ENCODE measurements around the gene PLEKHM3.
"Not testable (repeated sequence)": the region's sequence is repeated elsewhere in the genome, so short reads cannot be mapped to it uniquely, and the experiment has no call there.

Gene PLEKHM3

GRCh38 chr2:208033701-208034502, 8.6 kb upstream of the PLEKHM3 start:
- no peak overlapping the region for H3K27ac ChIP-seq (ENCODE audit: low read depth, low read length)
- H3K9ac ChIP-seq (ENCODE audit: low read length): no peak overlapping the region
- no peak overlapping the region for H3K4me3 ChIP-seq (ENCODE audit: low read depth in 1 of 2, low read length in 2 of 2)
- no peaks in the 10 kb centered on the region for H3K9me3 ChIP-seq (ENCODE audit: low read length)
- H3K4me1 ChIP-seq (ENCODE audit: insufficient read depth, low read length): no peaks in the 10 kb centered on the region
- no peaks in the 10 kb centered on the region for H3K36me3 ChIP-seq (ENCODE audit: insufficient read depth, low read length)
- no peaks in the 10 kb centered on the region for H3K27me3 ChIP-seq (ENCODE audit: control insufficient read depth in 1 of 2, insufficient read depth in 2 of 2, low read length in 2 of 2)

DNA sequence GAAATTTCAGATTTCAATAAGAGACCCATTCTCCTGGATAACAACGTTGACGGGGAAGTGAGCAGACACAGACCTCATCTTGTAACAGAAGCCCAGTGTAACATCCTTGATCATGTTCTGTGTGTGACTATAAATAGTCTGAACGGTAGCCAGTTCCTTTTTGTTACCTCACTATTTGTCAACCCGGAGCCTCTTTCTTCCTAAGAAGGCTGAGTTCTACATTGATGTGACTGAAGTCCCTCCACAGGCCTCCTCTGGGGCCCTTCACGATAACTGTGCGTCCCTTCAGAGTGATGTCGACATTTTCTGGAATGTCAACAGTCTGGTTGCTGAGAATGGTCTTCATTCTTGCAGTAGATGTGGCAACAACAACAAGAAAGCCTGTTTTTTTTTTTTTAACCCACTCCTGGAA, 6.3 kb upstream of the PLEKHM3 start:
- Histone ChIP-seq H3K4me1 (ENCODE audit: insufficient read depth, low read length) (no peaks in the 10 kb centered on the region), H3K27me3 (ENCODE audit: control insufficient read depth in 1 of 2, insufficient read depth in 2 of 2, low read length in 2 of 2) (no peaks in the 10 kb centered on the region), H3K9me3 (ENCODE audit: low read length) (no peaks in the 10 kb centered on the region), H3K36me3 (ENCODE audit: insufficient read depth, low read length) (no peaks in the 10 kb centered on the region), H3K4me3 (ENCODE audit: low read depth in 1 of 2, low read length in 2 of 2) (no peak overlapping the region), H3K27ac (ENCODE audit: low read depth, low read length) (no peak overlapping the region), H3K9ac (ENCODE audit: low read length) (no peak overlapping the region)

- Histone ChIP-seq H3K4me1 (ENCODE audit: insufficient read depth, low read length) (peaks cover 4% of the 10 kb centered on the region), H3K27ac (ENCODE audit: low read depth, low read length) (peak overlapping the region; percentile 77), H3K4me3 (ENCODE audit: low read depth in 1 of 2, low read length in 2 of 2) (peak overlapping the region; percentile 59 to 100), H3K36me3 (ENCODE audit: insufficient read depth, low read length) (no peaks in the 10 kb centered on the region), H3K9me3 (ENCODE audit: low read length) (no peaks in the 10 kb centered on the region), H3K27me3 (ENCODE audit: control insufficient read depth in 1 of 2, insufficient read depth in 2 of 2, low read length in 2 of 2) (no peaks in the 10 kb centered on the region), H3K9ac (ENCODE audit: low read length) (peak overlapping the region; percentile 89)
Measured at GRCh38 chr2:208025814-208026184, 472 bp upstream of the PLEKHM3 start.

- H3K9me3 ChIP-seq (ENCODE audit: low read length): no peaks in the 10 kb centered on the region
- no peak overlapping the region for H3K9ac ChIP-seq (ENCODE audit: low read length)
- H3K27ac ChIP-seq (ENCODE audit: low read depth, low read length): no peak overlapping the region
- no peaks in the 10 kb centered on the region for H3K27me3 ChIP-seq (ENCODE audit: control insufficient read depth in 1 of 2, insufficient read depth in 2 of 2, low read length in 2 of 2)
- no peaks in the 10 kb centered on the region for H3K36me3 ChIP-seq (ENCODE audit: insufficient read depth, low read length)
- peaks cover 4% of the 10 kb centered on the region for H3K4me1 ChIP-seq (ENCODE audit: insufficient read depth, low read length)
- H3K4me3 ChIP-seq (ENCODE audit: low read depth in 1 of 2, low read length in 2 of 2): no peak overlapping the region
Measured at GRCh38 chr2:208024091-208024490, 1.2 kb downstream of the PLEKHM3 start.

GRCh38 chr2:208020253-208020652, 5.1 kb downstream of the PLEKHM3 start:
- H3K36me3 ChIP-seq (ENCODE audit: insufficient read depth, low read length): no peaks in the 10 kb centered on the region
- no peaks in the 10 kb centered on the region for H3K9me3 ChIP-seq (ENCODE audit: low read length)
- no peaks in the 10 kb centered on the region for H3K27me3 ChIP-seq (ENCODE audit: control insufficient read depth in 1 of 2, insufficient read depth in 2 of 2, low read length in 2 of 2)
- no peak overlapping the region for H3K9ac ChIP-seq (ENCODE audit: low read length)
- no peak overlapping the region for H3K4me3 ChIP-seq (ENCODE audit: low read depth in 1 of 2, low read length in 2 of 2)
- no peak overlapping the region for H3K27ac ChIP-seq (ENCODE audit: low read depth, low read length)
- peaks cover 4% of the 10 kb centered on the region for H3K4me1 ChIP-seq (ENCODE audit: insufficient read depth, low read length)

DNA sequence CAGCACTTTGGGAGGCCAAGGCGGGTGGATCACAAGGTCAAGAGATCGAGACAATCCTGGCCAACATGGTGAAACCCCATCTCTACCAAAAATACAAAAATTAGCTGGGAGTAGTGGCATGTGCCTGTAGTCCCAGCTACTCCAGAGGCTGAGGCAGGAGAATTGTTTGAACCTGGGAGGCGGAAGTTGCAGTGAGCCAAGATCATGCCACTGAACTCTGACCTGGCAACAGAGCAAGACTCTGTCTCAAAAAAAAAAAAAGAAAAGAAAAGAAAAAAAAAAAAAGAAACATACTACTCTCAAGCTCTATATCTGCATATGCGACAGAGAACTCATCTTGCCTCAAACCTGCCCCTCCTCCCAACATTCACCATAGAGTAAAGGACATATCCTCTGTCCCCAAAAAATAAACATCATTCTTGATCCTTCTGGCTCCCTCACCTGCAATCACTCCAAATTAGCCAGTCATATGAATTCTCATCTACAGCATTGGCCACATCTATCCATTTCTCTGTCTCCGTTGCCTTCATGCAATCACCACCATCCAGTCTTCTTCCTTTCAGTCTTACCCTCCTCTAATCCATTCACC, 7.1 kb downstream of the PLEKHM3 start:
- H3K9me3 ChIP-seq (ENCODE audit: low read length); H3K27ac ChIP-seq (ENCODE audit: low read depth, low read length); H3K9ac ChIP-seq (ENCODE audit: low read length); H3K4me3 ChIP-seq (ENCODE audit: low read depth in 1 of 2, low read length in 2 of 2); H3K36me3 ChIP-seq (ENCODE audit: insufficient read depth, low read length); H3K4me1 ChIP-seq (ENCODE audit: insufficient read depth, low read length); H3K27me3 ChIP-seq (ENCODE audit: control insufficient read depth in 1 of 2, insufficient read depth in 2 of 2, low read length in 2 of 2): not testable (repeated sequence)

GRCh38 chr2:208017721-208018120, 7.6 kb downstream of the PLEKHM3 start:
- H3K27ac ChIP-seq (ENCODE audit: low read depth, low read length): no peak overlapping the region
- no peaks in the 10 kb centered on the region for H3K36me3 ChIP-seq (ENCODE audit: insufficient read depth, low read length)
- H3K27me3 ChIP-seq (ENCODE audit: control insufficient read depth in 1 of 2, insufficient read depth in 2 of 2, low read length in 2 of 2): no peaks in the 10 kb centered on the region
- H3K9me3 ChIP-seq (ENCODE audit: low read length): no peaks in the 10 kb centered on the region
- H3K9ac ChIP-seq (ENCODE audit: low read length): no peak overlapping the region
- H3K4me1 ChIP-seq (ENCODE audit: insufficient read depth, low read length): no peaks in the 10 kb centered on the region
- H3K4me3 ChIP-seq (ENCODE audit: low read depth in 1 of 2, low read length in 2 of 2): no peak overlapping the region

DNA sequence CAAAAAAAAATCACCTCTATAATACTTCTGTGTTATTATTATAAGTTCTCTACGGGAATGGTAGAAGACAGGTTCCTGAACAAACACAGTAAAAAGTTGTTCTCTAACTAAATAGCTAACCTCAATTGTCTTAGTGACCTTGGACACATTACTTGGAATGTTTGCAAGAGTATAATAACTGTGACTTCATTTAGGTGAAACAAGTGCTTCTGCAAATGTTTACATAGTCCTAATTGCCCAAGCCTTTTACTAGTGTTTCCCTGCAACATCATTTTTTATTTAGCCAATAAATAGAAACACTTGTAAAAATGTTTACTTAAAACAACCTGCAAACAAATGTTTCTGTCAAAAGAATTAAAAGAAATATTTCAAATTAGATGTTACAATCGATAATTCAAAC, 9.9 kb downstream of the PLEKHM3 start:
- H3K4me3 ChIP-seq (ENCODE audit: low read depth in 1 of 2, low read length in 2 of 2): no peak overlapping the region
- H3K4me1 ChIP-seq (ENCODE audit: insufficient read depth, low read length): no peaks in the 10 kb centered on the region
- H3K27me3 ChIP-seq (ENCODE audit: control insufficient read depth in 1 of 2, insufficient read depth in 2 of 2, low read length in 2 of 2): no peaks in the 10 kb centered on the region
- no peaks in the 10 kb centered on the region for H3K9me3 ChIP-seq (ENCODE audit: low read length)
- no peak overlapping the region for H3K9ac ChIP-seq (ENCODE audit: low read length)
- H3K27ac ChIP-seq (ENCODE audit: low read depth, low read length): no peak overlapping the region
- no peaks in the 10 kb centered on the region for H3K36me3 ChIP-seq (ENCODE audit: insufficient read depth, low read length)

- Histone ChIP-seq H3K4me1 (ENCODE audit: insufficient read depth, low read length) (no peaks in the 10 kb centered on the region), H3K27me3 (ENCODE audit: control insufficient read depth in 1 of 2, insufficient read depth in 2 of 2, low read length in 2 of 2) (no peaks in the 10 kb centered on the region), H3K9ac (ENCODE audit: low read length) (no peak overlapping the region), H3K36me3 (ENCODE audit: insufficient read depth, low read length) (no peaks in the 10 kb centered on the region), H3K27ac (ENCODE audit: low read depth, low read length) (no peak overlapping the region), H3K9me3 (ENCODE audit: low read length) (no peaks in the 10 kb centered on the region), H3K4me3 (ENCODE audit: low read depth in 1 of 2, low read length in 2 of 2) (no peak overlapping the region)
Measured at GRCh38 chr2:208013285-208014178, 11.8 kb downstream of the PLEKHM3 start.

DNA sequence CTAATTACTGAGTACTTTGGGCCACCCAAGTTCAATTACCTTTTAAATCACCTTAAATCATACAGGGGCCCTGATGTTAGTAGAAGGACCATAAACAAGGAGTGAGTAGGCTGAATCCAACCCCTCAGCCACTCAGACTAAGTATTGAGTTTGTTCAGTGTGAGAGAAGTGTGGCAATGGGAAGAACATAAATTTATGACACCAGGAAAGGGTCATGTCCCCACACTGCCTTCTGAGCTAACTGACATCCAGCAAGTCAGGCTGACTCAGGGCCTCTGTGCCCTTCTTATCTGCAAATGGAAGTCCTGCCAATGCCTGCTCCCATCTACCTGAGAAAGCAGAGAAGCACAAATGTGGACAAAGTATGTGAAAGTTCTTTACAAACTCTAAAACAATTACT, 12.9 kb downstream of the PLEKHM3 start:
- Histone ChIP-seq H3K36me3 (ENCODE audit: insufficient read depth, low read length) (no peaks in the 10 kb centered on the region), H3K9ac (ENCODE audit: low read length) (no peak overlapping the region), H3K4me1 (ENCODE audit: insufficient read depth, low read length) (no peaks in the 10 kb centered on the region), H3K9me3 (ENCODE audit: low read length) (no peaks in the 10 kb centered on the region), H3K27me3 (ENCODE audit: control insufficient read depth in 1 of 2, insufficient read depth in 2 of 2, low read length in 2 of 2) (no peaks in the 10 kb centered on the region), H3K4me3 (ENCODE audit: low read depth in 1 of 2, low read length in 2 of 2) (no peak overlapping the region), H3K27ac (ENCODE audit: low read depth, low read length) (no peak overlapping the region)

- Histone ChIP-seq H3K9me3 (ENCODE audit: low read length) (no peaks in the 10 kb centered on the region), H3K27me3 (ENCODE audit: control insufficient read depth in 1 of 2, insufficient read depth in 2 of 2, low read length in 2 of 2) (no peaks in the 10 kb centered on the region), H3K9ac (ENCODE audit: low read length) (no peak overlapping the region), H3K4me1 (ENCODE audit: insufficient read depth, low read length) (no peaks in the 10 kb centered on the region), H3K4me3 (ENCODE audit: low read depth in 1 of 2, low read length in 2 of 2) (no peak overlapping the region), H3K36me3 (ENCODE audit: insufficient read depth, low read length) (no peaks in the 10 kb centered on the region), H3K27ac (ENCODE audit: low read depth, low read length) (no peak overlapping the region)
Measured at GRCh38 chr2:208010506-208010905, 14.8 kb downstream of the PLEKHM3 start.

Measured in muscle layer of colon (tissue), 2 donors.